PFSK-1 (cell line): ENCODE data around the gene SEPTIN10.

ENCODE experiments used
- FOXP2 ChIP-seq: optimal IDR thresholded peaks from 2 replicates; pipeline ENCODE3; 2011; ENCODE audit warnings: borderline replicate concordance, control low read depth, inconsistent platforms; ENCODE audit not compliant: insufficient read depth; ENCODE audit errors: extremely low read length, extremely low read depth
- POLR2AphosphoS5 ChIP-seq: IDR thresholded peaks from 2 replicates; pipeline ENCODE4 v1.6.1; 2012; ENCODE audit warnings: low read depth, mild to moderate bottlenecking, control low read depth, low read length, moderate library complexity
- SIN3A ChIP-seq: IDR thresholded peaks from 2 replicates; pipeline ENCODE4 v1.6.1; 2012; ENCODE audit warnings: mild to moderate bottlenecking, low read length, moderate library complexity, borderline replicate concordance; ENCODE audit not compliant: insufficient read depth
- TAF1 ChIP-seq: IDR thresholded peaks from 2 replicates; pipeline ENCODE4 v1.6.1; 2012; ENCODE audit warnings: low read length, control low read depth, borderline replicate concordance; ENCODE audit not compliant: insufficient read depth
- TF ChIP-seq, protein P1 (sequence below), 2 experiments: IDR thresholded peaks; 2 replicates each; pipeline versions ENCODE4 v1.6.1 to v1.8.0; 2011 to 2012; ENCODE audit warnings: low read depth in 2 of 2, low read length in 2 of 2, control low read depth in 1 of 2, inconsistent platforms in 1 of 2, mild to moderate bottlenecking in 1 of 2, moderate library complexity in 1 of 2; ENCODE audit not compliant: insufficient read depth in 1 of 2

Gene SEPTIN10

DNA sequence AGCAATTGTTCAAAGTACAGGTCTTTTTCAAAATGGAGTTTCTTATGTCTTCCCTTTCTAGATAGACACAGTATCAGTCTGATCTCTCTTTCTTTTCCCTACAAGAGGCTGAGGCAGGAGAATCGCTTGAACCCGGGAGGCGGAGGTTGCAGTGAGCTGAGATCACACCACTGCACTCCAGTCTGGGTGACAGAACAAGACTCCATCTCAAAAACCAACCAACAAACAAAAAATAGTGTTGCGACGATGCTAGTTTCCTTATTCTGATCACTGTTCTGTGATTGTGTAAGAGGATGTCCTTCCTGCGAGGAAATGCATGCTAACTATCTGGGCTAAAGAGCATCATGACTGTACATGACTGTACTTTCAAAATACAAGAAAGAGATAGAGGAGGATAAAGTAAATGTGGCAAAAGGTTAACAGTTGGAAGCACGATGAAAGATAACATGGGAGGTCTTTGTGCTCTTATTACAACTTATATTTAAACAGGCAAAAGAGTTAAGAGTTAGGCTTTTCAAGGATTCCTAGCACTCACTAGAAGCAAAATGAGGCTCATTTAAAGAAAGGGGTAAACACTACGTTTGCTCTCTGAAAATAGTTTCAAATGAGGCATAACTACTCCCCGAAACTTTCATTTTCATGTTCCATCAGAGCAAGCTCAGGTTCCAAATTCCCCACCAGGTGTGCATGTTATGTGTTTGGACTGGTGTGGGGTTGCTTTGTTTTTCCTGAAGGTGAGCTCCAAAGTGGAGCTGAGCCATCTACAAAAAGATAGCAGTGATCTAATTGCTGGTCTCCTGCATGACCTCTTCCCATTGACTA is 24.2 kb upstream of the SEPTIN10 start:
- TF ChIP-seq, protein P1, sequence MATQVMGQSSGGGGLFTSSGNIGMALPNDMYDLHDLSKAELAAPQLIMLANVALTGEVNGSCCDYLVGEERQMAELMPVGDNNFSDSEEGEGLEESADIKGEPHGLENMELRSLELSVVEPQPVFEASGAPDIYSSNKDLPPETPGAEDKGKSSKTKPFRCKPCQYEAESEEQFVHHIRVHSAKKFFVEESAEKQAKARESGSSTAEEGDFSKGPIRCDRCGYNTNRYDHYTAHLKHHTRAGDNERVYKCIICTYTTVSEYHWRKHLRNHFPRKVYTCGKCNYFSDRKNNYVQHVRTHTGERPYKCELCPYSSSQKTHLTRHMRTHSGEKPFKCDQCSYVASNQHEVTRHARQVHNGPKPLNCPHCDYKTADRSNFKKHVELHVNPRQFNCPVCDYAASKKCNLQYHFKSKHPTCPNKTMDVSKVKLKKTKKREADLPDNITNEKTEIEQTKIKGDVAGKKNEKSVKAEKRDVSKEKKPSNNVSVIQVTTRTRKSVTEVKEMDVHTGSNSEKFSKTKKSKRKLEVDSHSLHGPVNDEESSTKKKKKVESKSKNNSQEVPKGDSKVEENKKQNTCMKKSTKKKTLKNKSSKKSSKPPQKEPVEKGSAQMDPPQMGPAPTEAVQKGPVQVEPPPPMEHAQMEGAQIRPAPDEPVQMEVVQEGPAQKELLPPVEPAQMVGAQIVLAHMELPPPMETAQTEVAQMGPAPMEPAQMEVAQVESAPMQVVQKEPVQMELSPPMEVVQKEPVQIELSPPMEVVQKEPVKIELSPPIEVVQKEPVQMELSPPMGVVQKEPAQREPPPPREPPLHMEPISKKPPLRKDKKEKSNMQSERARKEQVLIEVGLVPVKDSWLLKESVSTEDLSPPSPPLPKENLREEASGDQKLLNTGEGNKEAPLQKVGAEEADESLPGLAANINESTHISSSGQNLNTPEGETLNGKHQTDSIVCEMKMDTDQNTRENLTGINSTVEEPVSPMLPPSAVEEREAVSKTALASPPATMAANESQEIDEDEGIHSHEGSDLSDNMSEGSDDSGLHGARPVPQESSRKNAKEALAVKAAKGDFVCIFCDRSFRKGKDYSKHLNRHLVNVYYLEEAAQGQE (IDR thresholded peaks at IDR 0.05; ENCODE audit: insufficient read depth in 1 of 2, low read depth in 2 of 2, low read length in 2 of 2), result no peak
- TF ChIP-seq FOXP2, result no peak

- no peak for TF ChIP-seq POLR2AphosphoS5
- no peak for TF ChIP-seq TAF1
- TF ChIP-seq, protein P1 (IDR thresholded peaks at IDR 0.05; ENCODE audit: insufficient read depth in 1 of 2, low read depth in 2 of 2, low read length in 2 of 2), result no peak
- TF ChIP-seq SIN3A, result no peak
- no peak for TF ChIP-seq FOXP2
These were observed 22.6 kb upstream of the SEPTIN10 start for GRCh38 chr2:109636317-109636716.

DNA sequence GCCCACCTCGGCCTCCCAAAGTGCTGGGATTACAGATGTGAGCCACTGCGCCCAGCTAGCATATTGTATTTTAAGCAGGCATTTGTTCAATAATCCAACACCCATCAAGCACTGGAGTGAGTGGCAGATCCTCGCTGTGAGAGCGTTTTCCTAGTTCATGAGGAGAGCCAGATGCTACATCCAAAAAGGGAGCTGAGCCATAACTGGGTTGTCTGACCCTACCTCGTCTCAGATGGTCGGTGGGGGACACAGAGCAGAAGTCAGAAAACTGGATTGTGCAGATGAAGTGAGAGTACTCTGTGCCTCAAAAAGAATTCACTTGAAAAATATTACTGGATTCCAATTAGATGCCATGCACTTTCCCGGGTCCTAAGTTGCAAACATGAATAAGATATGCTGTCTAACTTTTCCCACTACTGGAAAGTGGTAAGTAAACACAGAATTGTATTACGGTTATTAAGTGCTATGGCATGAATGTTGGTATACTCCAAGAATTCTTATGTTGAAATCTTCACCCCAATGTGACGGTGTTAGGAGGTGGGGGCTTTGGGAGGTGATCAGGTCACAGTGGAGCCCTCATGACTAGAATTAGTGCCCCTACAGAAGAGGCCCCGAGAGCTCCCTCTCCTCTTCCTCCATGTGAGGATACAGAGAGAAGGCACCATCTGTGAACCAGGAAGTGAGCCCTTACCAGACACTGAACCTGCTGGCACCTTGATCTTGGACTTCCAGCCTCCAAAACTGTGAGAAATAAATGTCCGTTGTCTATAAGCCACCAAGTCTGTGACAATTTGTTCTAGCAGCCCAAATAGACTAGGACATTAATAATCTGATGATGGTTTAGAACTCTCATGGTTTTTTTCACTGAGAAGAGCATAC is 21.9 kb upstream of the SEPTIN10 start:
- TF ChIP-seq SIN3A (no peak), POLR2AphosphoS5 (no peak), FOXP2 (no peak), TAF1 (no peak)
- TF ChIP-seq, protein P1 (IDR thresholded peaks at IDR 0.05; ENCODE audit: insufficient read depth in 1 of 2, low read depth in 2 of 2, low read length in 2 of 2), result no peak

- TF ChIP-seq TAF1 (no peak), FOXP2 (no peak), POLR2AphosphoS5 (no peak)
- TF ChIP-seq, protein P1 (IDR thresholded peaks at IDR 0.05; ENCODE audit: insufficient read depth in 1 of 2, low read depth in 2 of 2, low read length in 2 of 2), result no peak
These were observed 19.7 kb upstream of the SEPTIN10 start for GRCh38 chr2:109633284-109633961.
